PC-9 (cell line): ENCODE data around the gene PYGB. TPM values are rescaled to one million over a fixed set of nuclear protein-coding genes. Genes with fewer than 3 reads are reported as not detected.
A peak's percentile ranks its signal among the peaks of the same experiment; 100 is the strongest.

ENCODE experiments used
- BruUV-seq: library from RNA; stranded (reverse); fragments of 400-500 nt; replicated peaks from 2 replicates; lab custom pipeline; 2021; lab: Mats Ljungman, UMichigan
- CTCF ChIA-PET: fragments of 300-600 bp; sonication (Branson Sonifier 250); formaldehyde crosslinking; loops from one replicate; lab custom pipeline; 2022; ENCODE audit warnings: antibody characterized with exemption; lab: Charles Lee
- POLR2A ChIA-PET: fragments of 300-600 bp; sonication (Branson Sonifier 250); formaldehyde crosslinking; loops from one replicate; lab custom pipeline; 2022; ENCODE audit warnings: antibody characterized with exemption; ENCODE audit not compliant: unreplicated experiment; lab: Charles Lee
- DNase-seq, 2 experiments: peaks; one replicate each; pipeline versions ENCODE4 v3.0.0 to v3.0.0-alpha.2; 2015 to 2022; ENCODE audit warnings: mixed read lengths in 1 of 2
- H2AFZ ChIP-seq: fragments of 200-600 bp; sonication (generic); 2 replicates; pipeline ENCODE4 v1.8.1; 2017; ENCODE audit warnings: antibody characterized with exemption
- H3F3A ChIP-seq: fragments of 200-600 bp; sonication (generic); 2 replicates; pipeline ENCODE4 v1.8.1; 2017; ENCODE audit warnings: antibody characterized with exemption, mild to moderate bottlenecking, low read depth; ENCODE audit not compliant: insufficient read depth
- H3K27ac ChIP-seq: fragments of 200-600 bp; sonication (generic); 2 replicates; pipeline ENCODE4 v1.6.1; 2016; ENCODE audit warnings: mixed run types
- H3K27me3 ChIP-seq: fragments of 200-600 bp; sonication (generic); 2 replicates; pipeline ENCODE4 v1.6.1; 2016; ENCODE audit warnings: low read depth, mixed run types; ENCODE audit not compliant: insufficient read depth
- H3K36me3 ChIP-seq: fragments of 200-600 bp; sonication (generic); 2 replicates; pipeline ENCODE4 v1.6.1; 2016; ENCODE audit warnings: low read depth, mixed run types
- H3K4me1 ChIP-seq: fragments of 200-600 bp; sonication (generic); replicated peaks from 2 replicates; pipeline ENCODE4 v1.6.1; 2016; ENCODE audit warnings: mixed run types; ENCODE audit not compliant: insufficient read depth
- H3K4me2 ChIP-seq: fragments of 200-600 bp; sonication (generic); 2 replicates; pipeline ENCODE4 v1.6.1; 2017; ENCODE audit warnings: mixed run types
- H3K4me3 ChIP-seq: fragments of 200-600 bp; sonication (generic); 2 replicates; pipeline ENCODE4 v1.6.1; 2016; ENCODE audit warnings: mixed run types
- H3K79me2 ChIP-seq: fragments of 200-600 bp; sonication (generic); 2 replicates; pipeline ENCODE4 v1.6.1; 2017; ENCODE audit warnings: low read depth, mixed run types
- H3K9me2 ChIP-seq: fragments of 200-600 bp; sonication (generic); 2 replicates; pipeline ENCODE4 v1.8.1; 2017; ENCODE audit warnings: mild to moderate bottlenecking; ENCODE audit not compliant: insufficient read depth
- H3K9me3 ChIP-seq: fragments of 200-600 bp; sonication (generic); 2 replicates; pipeline ENCODE4 v1.8.1; 2016; ENCODE audit warnings: low read depth; ENCODE audit not compliant: insufficient read depth
- H4K20me1 ChIP-seq: fragments of 200-600 bp; sonication (generic); 2 replicates; pipeline ENCODE4 v1.8.1; 2017; ENCODE audit not compliant: insufficient read depth
- CTCF ChIP-seq: fragments of 200-600 bp; sonication (generic); conservative IDR thresholded peaks from 2 replicates; pipeline ENCODE4 v1.6.1; 2017; ENCODE audit warnings: mixed run types, antibody characterized with exemption, mild to moderate bottlenecking, moderate library complexity
- EZH2 ChIP-seq: fragments of 200-600 bp; sonication (generic); IDR thresholded peaks from 2 replicates; pipeline ENCODE4 v1.8.0; 2017; ENCODE audit warnings: antibody characterized with exemption, low read depth
- intact Hi-C: fragments of 100-400 bp; cut with micrococcal nuclease; formaldehyde crosslinking; loops from one replicate; pipeline ENCODE4 v1.10.0; 2022; ENCODE audit not compliant: unreplicated experiment
- total RNA-seq: library from RNA; stranded (reverse); gene quantifications from 2 replicates; pipeline ENCODE4 v1.2.3, GENCODE V29; 2021

PYGB gene
- total RNA-seq, 1 experiment from 2014 or later, result 133 TPM

GRCh38 chr20:25338112-25339023 is 90.5 kb downstream of the PYGB start:
- TSS peak; percentile 21 for BruUV-seq
- Histone ChIP-seq H3K36me3 (no peaks in the 10 kb centered on the region), H3K27ac (no peak overlapping the region), H4K20me1 (no peaks in the 10 kb centered on the region), H2AFZ (no peak overlapping the region), H3K9me3 (no peaks in the 10 kb centered on the region), H3K79me2 (peaks cover 18% of the 10 kb centered on the region), H3K4me1 (no peaks in the 10 kb centered on the region), H3F3A (peaks cover 6% of the 10 kb centered on the region; the same call in 1 of the 2 replicates), H3K27me3 (no peaks in the 10 kb centered on the region), H3K9me2 (no peaks in the 10 kb centered on the region), H3K4me2 (no peak overlapping the region), H3K4me3 (no peak overlapping the region)
- no peak for DNase-seq
- ChIA-PET CTCF (no interaction called here), POLR2A (no interaction called here)
- TF ChIP-seq EZH2, result no peak
- TF ChIP-seq CTCF, result no peak
- intact Hi-C loops, result no loop called here

GRCh38 chr20:25339608-25340007 is 91.7 kb downstream of the PYGB start:
- no peaks in the 10 kb centered on the region for H3K9me3 ChIP-seq
- no peak overlapping the region for H3K4me2 ChIP-seq
- H3K27me3 ChIP-seq, result no peaks in the 10 kb centered on the region
- ChIA-PET POLR2A (no interaction called here), CTCF (interaction anchor here (0.6 kb wide), 1 partner anchor 42 kb away, joined by 3 read pairs; no protein-coding TSS in a partner anchor)
- peaks cover 26% of the 10 kb centered on the region for H3K79me2 ChIP-seq
- intact Hi-C loops, result no loop called here
- H3K4me3 ChIP-seq, result no peak overlapping the region
- TF ChIP-seq CTCF (no peak), EZH2 (no peak)
- no peaks in the 10 kb centered on the region for H3K9me2 ChIP-seq
- no peak for DNase-seq
- H2AFZ ChIP-seq, result no peak overlapping the region
- BruUV-seq, result no TSS peak
- no peaks in the 10 kb centered on the region for H3K4me1 ChIP-seq
- peaks cover 6% of the 10 kb centered on the region; the same call in 1 of the 2 replicates for H3F3A ChIP-seq
- no peak overlapping the region for H3K27ac ChIP-seq
- H4K20me1 ChIP-seq, result no peaks in the 10 kb centered on the region
- H3K36me3 ChIP-seq, result no peaks in the 10 kb centered on the region

- no peak overlapping the region for H3K27ac ChIP-seq
- BruUV-seq, result no TSS peak
- POLR2A ChIA-PET, result no interaction called here
- no peaks in the 10 kb centered on the region for H3K9me2 ChIP-seq
- intact Hi-C loops, result no loop called here
- TF ChIP-seq EZH2 (no peak), CTCF (no peak)
- H3K9me3 ChIP-seq, result no peaks in the 10 kb centered on the region
- CTCF ChIA-PET, result no interaction called here
- no peak overlapping the region for H2AFZ ChIP-seq
- H3K4me3 ChIP-seq, result no peak overlapping the region
- H3K4me2 ChIP-seq, result no peak overlapping the region
- no peaks in the 10 kb centered on the region for H4K20me1 ChIP-seq
- DNase-seq, result no peak
- no peaks in the 10 kb centered on the region for H3K36me3 ChIP-seq
- no peaks in the 10 kb centered on the region for H3K4me1 ChIP-seq
- no peaks in the 10 kb centered on the region for H3K27me3 ChIP-seq
- H3F3A ChIP-seq, result peaks cover 6% of the 10 kb centered on the region; the same call in 1 of the 2 replicates
- H3K79me2 ChIP-seq, result peaks cover 26% of the 10 kb centered on the region
Observed at GRCh38 chr20:25340380-25340779, 92.5 kb downstream of the PYGB start.
